Measurements from ENCODE around the gene RPL39L.

GRCh38 chr3:187166750-187167149 lies 27.5 kb upstream of the RPL39L start:
- TF ChIP-seq, protein P1, sequence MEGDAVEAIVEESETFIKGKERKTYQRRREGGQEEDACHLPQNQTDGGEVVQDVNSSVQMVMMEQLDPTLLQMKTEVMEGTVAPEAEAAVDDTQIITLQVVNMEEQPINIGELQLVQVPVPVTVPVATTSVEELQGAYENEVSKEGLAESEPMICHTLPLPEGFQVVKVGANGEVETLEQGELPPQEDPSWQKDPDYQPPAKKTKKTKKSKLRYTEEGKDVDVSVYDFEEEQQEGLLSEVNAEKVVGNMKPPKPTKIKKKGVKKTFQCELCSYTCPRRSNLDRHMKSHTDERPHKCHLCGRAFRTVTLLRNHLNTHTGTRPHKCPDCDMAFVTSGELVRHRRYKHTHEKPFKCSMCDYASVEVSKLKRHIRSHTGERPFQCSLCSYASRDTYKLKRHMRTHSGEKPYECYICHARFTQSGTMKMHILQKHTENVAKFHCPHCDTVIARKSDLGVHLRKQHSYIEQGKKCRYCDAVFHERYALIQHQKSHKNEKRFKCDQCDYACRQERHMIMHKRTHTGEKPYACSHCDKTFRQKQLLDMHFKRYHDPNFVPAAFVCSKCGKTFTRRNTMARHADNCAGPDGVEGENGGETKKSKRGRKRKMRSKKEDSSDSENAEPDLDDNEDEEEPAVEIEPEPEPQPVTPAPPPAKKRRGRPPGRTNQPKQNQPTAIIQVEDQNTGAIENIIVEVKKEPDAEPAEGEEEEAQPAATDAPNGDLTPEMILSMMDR (IDR thresholded peaks at IDR 0.05; ENCODE audit: low read length) = no peak
- TF ChIP-seq EZH2phosphoT487 (IDR thresholded peaks at IDR 0.05; ENCODE audit: low read length) = no peak

All from MM.1S (cell line).